Epidermal melanocyte (primary cell): ENCODE measurements around the gene NPHP4.

Source experiments
- DNase-seq: peaks from one replicate; pipeline ENCODE4 v3.0.0; 2011; ENCODE audit warnings: low spot score; ENCODE audit not compliant: insufficient read length

The NPHP4 gene

GRCh38 chr1:5880630-5881405, 111.4 kb downstream of the NPHP4 start:
- DNase-seq: no peak

GRCh38 chr1:5879421-5879820, 112.8 kb downstream of the NPHP4 start:
- no peak for DNase-seq

- DNase-seq: no peak
Observed at GRCh38 chr1:5878971-5879370, 113.3 kb downstream of the NPHP4 start.

- no peak for DNase-seq
Observed at GRCh38 chr1:5877683-5878530, 114.3 kb downstream of the NPHP4 start.

- DNase-seq: no peak
Observed at GRCh38 chr1:5877001-5877400, 115.2 kb downstream of the NPHP4 start.

- DNase-seq: no peak
Observed at GRCh38 chr1:5876094-5876650, 116.1 kb downstream of the NPHP4 start.

GRCh38 chr1:5875345-5875910, 116.8 kb downstream of the NPHP4 start:
- DNase-seq: no peak

GRCh38 chr1:5874416-5875110, 117.7 kb downstream of the NPHP4 start:
- no peak for DNase-seq

GRCh38 chr1:5873556-5873955, 118.7 kb downstream of the NPHP4 start:
- DNase-seq: no peak

- no peak for DNase-seq
Observed at GRCh38 chr1:5872886-5873285, 119.3 kb downstream of the NPHP4 start.

- no peak for DNase-seq
Observed at GRCh38 chr1:5868931-5869500, 123.2 kb downstream of the NPHP4 start.

- DNase-seq: no peak
Observed at GRCh38 chr1:5865774-5866173, 126.5 kb downstream of the NPHP4 start.

- DNase-seq: no peak
Observed at GRCh38 chr1:5865056-5865455, 127.2 kb downstream of the NPHP4 start.

- no peak for DNase-seq
Observed at GRCh38 chr1:5864256-5864655, 128.0 kb downstream of the NPHP4 start.

GRCh38 chr1:5863238-5863637, 129.0 kb downstream of the NPHP4 start:
- no peak for DNase-seq

- peak; percentile 87 for DNase-seq
Observed at GRCh38 chr1:5861871-5862825, 130.1 kb downstream of the NPHP4 start.

GRCh38 chr1:5860277-5860676, 131.9 kb downstream of the NPHP4 start:
- no peak for DNase-seq

- DNase-seq: no peak
Observed at GRCh38 chr1:5859766-5860165, 132.5 kb downstream of the NPHP4 start.

GRCh38 chr1:5858844-5859407, 133.3 kb downstream of the NPHP4 start:
- DNase-seq: no peak

- no peak for DNase-seq
Observed at GRCh38 chr1:5858246-5858645, 134.0 kb downstream of the NPHP4 start.
